K562 (cell line): ENCODE results near the gene BTD.

Source experiments
- CTCF ChIP-seq, 3 experiments: IDR thresholded peaks in 2 of 3; conservative IDR thresholded peaks in 1 of 3; 2 replicates each; pipeline ENCODE4 v1.5.1; 2011 to 2012; ENCODE audit warnings: low read length in 3 of 3, mild to moderate bottlenecking in 3 of 3, control low read depth in 2 of 3, improper control_type of control experiment in 1 of 3, inconsistent platforms in 1 of 3, low read depth in 1 of 3, mixed read lengths in 1 of 3, moderate library complexity in 1 of 3; ENCODE audit not compliant: insufficient read depth in 2 of 3
- HMG20A ChIP-seq: fragments of 450-650 bp; formaldehyde crosslinking; conservative IDR thresholded peaks from 2 replicates; pipeline ENCODE4 v1.4.0; 2020; ENCODE audit warnings: mild to moderate bottlenecking, mixed read lengths
- JUN ChIP-seq, 2 experiments: sonication (generic) in 1 of 2; formaldehyde crosslinking in 1 of 2; IDR thresholded peaks; 2 replicates each; pipeline versions ENCODE4 v1.6.1 to v1.8.0; 2012 to 2022; ENCODE audit warnings: borderline replicate concordance in 2 of 2, mild to moderate bottlenecking in 2 of 2, improper control_type of control experiment in 1 of 2, low read depth in 1 of 2, low read length in 1 of 2, missing genetic modification reagents in 1 of 2
- MAZ ChIP-seq, 2 experiments: fragments of 450-650 bp in 1 of 2; sonication (generic) in 1 of 2; formaldehyde crosslinking; IDR thresholded peaks in 1 of 2; conservative IDR thresholded peaks in 1 of 2; 2 replicates each; pipeline versions ENCODE4 v1.4.0 to v1.5.0; 2020; ENCODE audit warnings: mild to moderate bottlenecking in 1 of 2, missing genetic modification reagents in 1 of 2
- REST ChIP-seq, 2 experiments: fragments of 450-650 bp; formaldehyde crosslinking in 1 of 2; IDR thresholded peaks; 2 replicates each; pipeline versions ENCODE4 v1.4.0 to v1.6.1; 2014 to 2020; ENCODE audit warnings: mild to moderate bottlenecking in 2 of 2, borderline replicate concordance in 1 of 2, low read depth in 1 of 2
- TFAP4 ChIP-seq: sonication (generic); formaldehyde crosslinking; IDR thresholded peaks from 2 replicates; pipeline ENCODE4 v1.8.0; 2022; ENCODE audit warnings: missing genetic modification reagents, mild to moderate bottlenecking, moderate library complexity, borderline replicate concordance
- TSHZ1 ChIP-seq: fragments of 250-450 bp; sonication (Bioruptor Pico); IDR thresholded peaks from 2 replicates; pipeline ENCODE4 v1.4.0; 2020; ENCODE audit warnings: mild to moderate bottlenecking, moderate library complexity
- YBX1 ChIP-seq: fragments of 450-650 bp; IDR thresholded peaks from 2 replicates; pipeline ENCODE4 v1.7.1; 2016; ENCODE audit warnings: mild to moderate bottlenecking
- ZFP91 ChIP-seq: sonication (generic); formaldehyde crosslinking; IDR thresholded peaks from 2 replicates; pipeline ENCODE4 v1.8.0; 2022; ENCODE audit warnings: mild to moderate bottlenecking, missing genetic modification reagents

GRCh38 chr3:15591928-15592327, 9.6 kb upstream of the BTD start:
- TF ChIP-seq JUN (IDR thresholded peaks at IDR 0.05; ENCODE audit: borderline replicate concordance, low read depth, low read length) (no peak), JUN (CRISPR knock-in tag; IDR thresholded peaks at IDR 0.05; ENCODE audit: borderline replicate concordance) (no peak), CTCF (IDR thresholded peaks at IDR 0.05 in 2 of 3, conservative IDR thresholded peaks at IDR 0.05 in 1 of 3; ENCODE audit: insufficient read depth in 2 of 3, low read depth in 1 of 3, low read length in 3 of 3) (no peak), TFAP4 (CRISPR knock-in tag) (no peak), REST (IDR thresholded peaks at IDR 0.05; ENCODE audit: borderline replicate concordance) (no peak), REST (CRISPR knock-in tag; IDR thresholded peaks at IDR 0.05; ENCODE audit: low read depth) (no peak), ZFP91 (CRISPR knock-in tag) (no peak), TSHZ1 (peak; percentile 87), YBX1 (no peak), HMG20A (CRISPR knock-in tag) (no peak), MAZ (CRISPR knock-in tag; conservative IDR thresholded peaks at IDR 0.05 in 1 of 2, IDR thresholded peaks at IDR 0.05 in 1 of 2) (no peak)
